ENCODE measurements around the gene CCDC78.

- no peak for TF ChIP-seq CTCF (conservative IDR thresholded peaks at IDR 0.05; ENCODE audit: low read depth in 2 of 2)
- no peak for TF ChIP-seq EZH2 (IDR thresholded peaks at IDR 0.05; ENCODE audit: low read depth, unreplicated experiment)
- TF ChIP-seq POLR2AphosphoS5 (IDR thresholded peaks at IDR 0.05; ENCODE audit: low read depth), result no peak
- no peak for TF ChIP-seq CREB1 (CRISPR knock-in tag; IDR thresholded peaks at IDR 0.05; ENCODE audit: low read depth)
- TF ChIP-seq REST (IDR thresholded peaks at IDR 0.05; ENCODE audit: unreplicated experiment), result no peak
- no peak for TF ChIP-seq STAT1 (IDR thresholded peaks at IDR 0.05; ENCODE audit: unreplicated experiment)
- no peak for TF ChIP-seq JUNB (IDR thresholded peaks at IDR 0.05; ENCODE audit: unreplicated experiment)
- no peak for TF ChIP-seq EZH2phosphoT487 (IDR thresholded peaks at IDR 0.05; ENCODE audit: unreplicated experiment)
- no peak for TF ChIP-seq ZNF331 (CRISPR knock-in tag; IDR thresholded peaks at IDR 0.05; ENCODE audit: low read depth)
Measured at GRCh38 chr16:766820-767640, 40.8 kb upstream of the CCDC78 start.

All from GM23338 (cell line).